GM19463 (cell line): Measurements from ENCODE around the gene AVEN.
"Not testable (repeated sequence)": the region's sequence is repeated elsewhere in the genome, so short reads cannot be mapped to it uniquely, and the experiment has no call there.

Source experiments
- ATAC-seq: cut with Tn5 transposase; IDR thresholded peaks from one replicate; pipeline ENCODE4 v1.9.1; 2021; ENCODE audit warnings: mild to moderate bottlenecking, moderate library complexity; ENCODE audit not compliant: unreplicated experiment

The AVEN gene

DNA sequence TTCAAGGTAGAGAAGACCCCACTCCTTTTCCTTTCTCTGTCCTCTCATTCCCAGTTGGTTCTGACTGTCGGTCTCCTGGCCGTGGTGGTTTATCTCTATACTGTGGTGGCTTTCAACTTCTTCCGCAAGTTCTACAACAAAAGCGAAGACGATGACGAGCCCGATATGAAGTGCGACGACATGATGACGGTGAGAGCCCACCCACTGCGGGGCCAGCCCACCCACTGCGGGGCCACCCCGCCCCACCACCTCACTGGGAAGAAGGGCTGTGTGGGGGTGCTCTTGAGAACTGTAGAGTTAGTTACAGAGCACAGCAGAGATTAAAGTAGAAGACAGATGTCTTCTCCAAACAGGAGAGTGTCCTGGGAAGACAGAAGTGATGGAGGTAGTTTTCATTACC is 181.3 kb downstream of the AVEN start:
- no peak for ATAC-seq

DNA sequence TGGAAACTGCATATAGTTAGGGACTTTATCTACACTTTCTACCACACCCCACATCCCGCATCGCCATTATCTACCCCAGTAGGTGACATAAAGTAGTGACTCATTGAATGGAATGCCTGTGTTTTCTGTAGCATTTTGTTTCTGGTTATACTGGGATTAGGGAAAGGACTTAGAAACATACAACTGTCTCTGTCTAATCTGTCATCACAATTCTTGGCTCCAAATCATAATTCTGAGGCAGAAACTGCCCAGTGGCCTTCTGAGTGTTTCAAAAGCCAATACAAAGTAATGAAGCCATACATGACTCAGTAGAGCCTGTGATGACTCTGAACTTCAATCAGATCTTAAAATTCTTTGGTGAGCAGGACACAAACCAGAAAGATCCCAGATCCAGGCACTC is 186.4 kb downstream of the AVEN start:
- ATAC-seq: no peak

DNA sequence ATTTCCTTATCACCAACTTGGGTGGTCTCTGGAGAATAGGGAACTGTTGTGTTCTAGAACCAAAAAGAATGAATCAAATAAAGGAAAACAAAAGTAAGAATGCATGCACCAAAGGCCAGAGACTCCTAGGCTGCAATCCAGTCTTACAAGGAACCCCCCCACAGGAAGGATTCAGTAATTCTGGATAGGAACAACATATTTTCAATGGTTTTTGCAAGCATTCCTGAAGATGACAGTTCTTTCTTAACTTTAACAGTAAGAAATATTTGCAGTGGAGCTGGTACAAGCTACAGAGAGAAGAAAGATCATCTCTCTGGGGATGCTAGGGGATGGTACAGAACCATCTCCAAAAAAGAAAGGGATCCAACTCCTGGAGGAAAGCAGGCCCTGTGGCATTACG is 186.9 kb downstream of the AVEN start:
- ATAC-seq: no peak

DNA sequence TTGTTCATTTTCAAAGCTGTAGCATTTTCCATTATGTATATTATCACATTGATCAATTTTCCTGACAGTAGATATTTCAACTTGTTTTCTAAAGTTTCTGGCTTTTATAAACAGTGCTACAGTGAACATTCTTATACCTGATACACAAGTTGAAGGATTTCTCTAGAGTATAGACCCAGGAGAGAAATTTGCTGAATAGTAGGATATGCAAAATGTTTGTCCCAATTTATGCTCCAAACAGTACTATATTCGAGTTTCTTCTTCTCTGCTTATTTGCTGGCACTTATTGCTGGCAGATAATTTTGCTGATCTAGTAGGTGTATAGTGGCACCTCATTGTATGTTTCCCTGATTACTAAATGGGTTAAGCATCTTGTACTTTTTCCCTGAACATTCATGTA is 187.9 kb downstream of the AVEN start:
- ATAC-seq: no peak

DNA sequence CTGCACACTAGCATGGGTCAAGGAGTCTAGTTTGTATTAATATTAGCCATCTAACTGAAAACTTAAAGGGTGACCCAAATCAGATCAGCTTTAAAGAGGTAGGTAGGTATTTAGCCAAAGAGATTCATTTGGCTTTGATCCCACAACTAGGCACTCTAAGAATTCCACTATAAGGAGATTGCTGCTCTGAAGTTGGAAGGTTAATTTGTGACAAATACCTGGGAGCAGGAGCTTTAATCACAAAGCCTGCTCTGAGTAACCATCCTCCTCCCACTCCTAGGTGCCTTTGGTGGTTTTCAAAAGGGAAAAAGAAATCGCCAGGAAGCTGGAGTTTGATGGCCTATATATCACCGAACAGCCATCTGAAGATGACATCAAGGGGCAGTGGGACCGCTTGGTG is 191.0 kb downstream of the AVEN start:
- no peak for ATAC-seq

DNA sequence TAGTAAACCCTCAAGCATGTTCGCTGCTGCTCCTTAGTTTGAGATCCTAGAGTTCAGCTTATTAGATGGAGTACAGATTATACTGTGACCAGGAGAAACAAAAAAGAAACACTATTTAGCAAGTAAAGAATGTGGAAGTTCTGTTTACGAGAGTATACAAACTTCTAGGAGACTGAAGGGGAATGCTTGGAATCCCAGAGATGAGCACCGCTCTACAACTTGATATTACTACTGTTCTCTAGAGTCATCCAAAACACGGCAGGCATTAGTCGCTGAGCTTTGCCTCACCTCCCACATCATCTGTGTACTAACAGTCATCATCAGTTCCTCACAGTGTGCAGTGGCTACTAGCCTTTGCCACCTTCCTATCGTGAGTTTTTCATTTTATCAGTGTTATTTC is 192.1 kb downstream of the AVEN start:
- ATAC-seq: no peak

DNA sequence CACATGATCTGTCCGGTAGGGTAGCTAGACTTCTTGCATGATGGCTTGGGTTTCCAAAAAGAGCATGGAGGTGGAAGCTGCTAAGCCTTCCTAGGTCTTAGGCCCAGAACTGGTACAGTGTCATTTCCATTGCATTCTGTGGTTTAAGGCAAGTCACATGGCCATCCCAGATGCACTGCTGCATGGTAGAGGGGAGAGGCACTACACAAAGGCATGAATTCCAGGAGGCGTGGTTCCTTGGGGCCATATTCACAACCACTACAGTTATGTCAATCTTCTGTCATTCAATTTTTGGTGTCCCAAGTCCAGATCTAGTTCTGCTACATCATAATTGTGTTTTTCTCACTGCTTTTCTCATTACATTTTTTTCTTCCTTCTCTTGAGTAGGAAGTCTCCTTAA is 192.9 kb downstream of the AVEN start:
- no peak for ATAC-seq

DNA sequence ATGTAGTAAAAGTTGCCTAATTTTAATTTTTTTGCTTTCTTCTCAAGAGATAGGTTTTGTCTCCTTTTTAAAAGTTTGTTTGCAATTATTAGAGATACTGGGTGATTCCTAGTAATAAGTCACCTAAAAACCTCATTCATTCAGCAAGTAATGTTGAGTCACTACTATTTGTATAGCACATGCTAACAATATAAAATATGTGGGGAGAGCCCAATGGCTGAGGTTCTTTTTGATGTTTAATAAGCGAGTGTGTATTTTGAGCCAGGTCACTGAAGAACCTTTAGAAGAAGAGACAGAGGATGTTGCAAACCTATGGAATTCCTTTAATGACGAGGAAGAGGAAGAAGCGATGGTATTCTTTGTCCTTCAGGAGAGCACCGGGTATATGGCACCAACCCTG is 194.4 kb downstream of the AVEN start:
- no peak for ATAC-seq

DNA sequence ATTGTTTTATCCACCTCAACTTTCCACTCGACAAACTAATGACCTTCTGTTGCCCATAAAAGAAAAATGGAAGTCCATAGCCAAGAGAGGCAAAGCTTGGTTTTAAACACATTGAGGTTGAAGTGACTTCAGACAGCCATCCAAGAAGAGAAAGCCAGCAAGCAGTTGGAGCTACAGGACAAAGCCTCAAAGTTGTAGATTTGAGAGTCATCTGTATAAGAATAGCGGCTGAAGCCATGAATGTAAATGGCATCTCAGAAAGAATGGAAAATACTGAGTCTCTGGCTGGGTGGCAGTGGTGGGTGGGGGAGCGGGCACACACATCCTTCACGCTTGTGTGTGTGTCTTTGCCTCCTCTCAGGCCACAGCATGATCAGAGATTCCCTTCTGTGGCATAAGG is 194.8 kb downstream of the AVEN start:
- ATAC-seq: no peak

DNA sequence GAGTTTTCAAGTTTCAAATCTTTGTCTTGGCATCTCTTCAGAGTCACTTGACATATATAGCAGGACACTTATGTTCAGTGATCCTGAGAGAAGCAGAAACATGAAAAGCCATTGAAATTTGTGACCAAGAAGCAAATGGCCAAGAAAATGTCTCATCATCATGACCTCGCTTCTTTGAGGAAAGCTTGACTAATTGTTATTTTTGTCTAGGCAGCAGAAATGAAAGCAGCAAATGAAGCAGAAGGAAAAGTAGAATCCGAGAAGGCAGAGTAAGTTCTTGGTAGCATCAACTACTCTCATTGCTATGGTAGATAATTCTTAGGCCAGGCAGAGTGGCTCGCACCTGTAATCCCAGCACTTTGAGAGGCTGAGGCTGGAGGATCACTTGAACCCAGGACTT is 198.4 kb downstream of the AVEN start:
- no peak for ATAC-seq

DNA sequence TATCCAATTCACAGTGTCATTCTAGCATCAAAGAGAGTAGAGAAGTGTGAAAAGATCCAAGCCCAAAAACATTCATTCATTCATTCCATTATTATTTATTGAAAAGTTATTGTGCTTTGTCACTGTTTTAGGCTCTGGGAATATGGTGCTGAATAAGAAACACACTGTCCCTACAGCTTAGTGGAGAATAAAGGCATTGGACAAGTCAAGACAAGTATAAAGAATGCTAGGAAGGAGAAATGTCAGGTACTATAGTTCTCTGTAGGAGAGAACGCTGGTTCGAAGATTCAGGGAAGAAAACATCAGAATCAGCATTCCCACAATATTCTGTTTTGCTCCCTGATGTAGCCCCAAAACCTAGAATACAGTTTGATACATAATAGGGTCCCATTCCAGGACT is 199.5 kb downstream of the AVEN start:
- ATAC-seq: no peak

DNA sequence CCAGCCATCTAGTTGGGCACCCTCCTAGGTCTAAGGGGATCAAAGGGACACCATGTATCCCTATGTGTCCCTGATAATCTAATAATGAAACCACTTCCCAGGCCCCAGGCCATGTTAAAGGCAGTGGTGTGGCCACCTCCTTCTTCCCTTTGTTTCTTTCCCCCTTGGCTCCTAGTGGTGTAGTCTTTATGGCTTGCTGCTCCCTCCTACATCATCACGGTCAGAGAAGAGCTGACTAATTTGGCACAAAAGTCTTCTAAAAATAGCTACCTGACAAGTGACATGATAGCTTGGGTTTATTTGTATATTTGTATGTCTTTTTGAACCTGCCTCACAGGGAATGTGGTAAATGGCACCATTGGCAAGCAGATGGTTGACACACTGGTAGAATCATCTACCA is 201.7 kb downstream of the AVEN start:
- ATAC-seq: no peak

DNA sequence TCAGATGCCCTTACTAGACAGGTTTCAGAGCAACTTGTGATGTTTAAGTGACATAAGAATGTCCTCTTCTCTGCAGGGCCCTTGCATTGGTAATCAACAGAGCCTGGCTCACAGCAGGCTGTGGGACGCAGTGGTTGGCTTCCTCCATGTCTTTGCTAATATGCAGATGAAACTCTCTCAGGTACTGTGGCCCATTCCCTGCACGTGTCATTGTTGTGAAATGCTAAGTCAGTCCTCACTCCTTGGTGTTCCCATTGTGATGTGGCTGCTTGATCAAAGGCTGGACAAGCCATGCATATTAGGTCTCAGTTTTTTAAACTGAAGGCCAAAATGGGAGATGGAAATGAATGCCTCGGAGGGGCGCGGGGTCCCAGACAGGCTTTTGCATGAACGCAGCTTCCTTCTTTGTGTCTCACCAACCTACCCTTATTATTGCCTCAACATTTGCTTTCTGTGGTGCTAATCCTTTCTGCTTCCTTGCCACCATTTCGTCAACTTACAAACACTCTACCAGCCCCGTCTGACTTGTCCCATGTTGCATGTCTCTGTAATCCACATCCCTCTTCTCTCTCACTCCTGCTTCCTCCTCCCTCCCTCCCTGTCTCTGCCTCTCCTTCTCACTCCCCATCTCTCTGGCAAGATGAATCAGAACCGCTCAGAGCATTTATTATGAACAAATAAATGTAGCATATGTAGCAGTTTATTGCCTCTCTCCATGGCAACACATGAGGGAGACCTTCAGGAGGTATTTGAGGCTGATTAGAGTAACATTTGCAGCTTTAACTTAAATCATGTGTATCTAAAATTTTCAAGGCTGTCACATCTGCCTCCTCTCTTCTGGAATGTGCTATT is 203.9 kb downstream of the AVEN start:
- ATAC-seq: no peak

DNA sequence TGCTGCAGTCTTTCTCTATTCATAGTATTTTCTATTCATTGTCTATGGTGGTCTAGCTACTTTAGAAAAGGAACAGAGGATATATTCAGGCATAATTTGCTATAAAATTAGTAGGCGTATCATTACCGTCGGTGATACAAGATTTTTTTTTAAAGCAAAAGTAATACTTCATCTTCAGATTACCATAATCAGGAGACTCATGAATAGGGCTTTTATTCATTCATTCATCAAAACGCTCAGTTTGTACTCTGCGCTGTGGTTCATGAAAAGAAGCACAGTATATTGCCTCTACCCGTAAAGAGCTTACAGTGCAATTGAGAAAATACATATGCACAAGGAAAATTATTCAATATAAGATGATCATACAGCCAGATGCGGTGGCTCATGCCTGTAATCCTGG is 207.4 kb downstream of the AVEN start:
- no peak for ATAC-seq

DNA sequence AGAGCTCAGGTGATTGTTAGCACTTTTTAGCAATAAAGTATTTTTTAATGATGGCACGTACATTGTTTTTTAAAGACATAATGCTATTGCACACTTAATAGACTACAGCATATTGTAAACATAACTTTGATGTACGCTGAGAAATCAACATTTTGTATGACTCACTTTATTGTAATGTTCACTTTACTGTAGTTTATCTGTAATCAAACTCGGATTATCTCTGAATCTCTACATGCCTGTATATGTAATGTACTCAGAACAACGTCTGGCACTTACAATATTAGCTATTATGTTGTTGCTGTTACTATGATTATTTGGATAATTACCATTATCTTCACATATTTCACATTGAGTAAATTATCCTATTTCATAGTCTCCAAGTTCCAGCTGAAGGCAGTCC is 208.7 kb downstream of the AVEN start:
- ATAC-seq: no peak

DNA sequence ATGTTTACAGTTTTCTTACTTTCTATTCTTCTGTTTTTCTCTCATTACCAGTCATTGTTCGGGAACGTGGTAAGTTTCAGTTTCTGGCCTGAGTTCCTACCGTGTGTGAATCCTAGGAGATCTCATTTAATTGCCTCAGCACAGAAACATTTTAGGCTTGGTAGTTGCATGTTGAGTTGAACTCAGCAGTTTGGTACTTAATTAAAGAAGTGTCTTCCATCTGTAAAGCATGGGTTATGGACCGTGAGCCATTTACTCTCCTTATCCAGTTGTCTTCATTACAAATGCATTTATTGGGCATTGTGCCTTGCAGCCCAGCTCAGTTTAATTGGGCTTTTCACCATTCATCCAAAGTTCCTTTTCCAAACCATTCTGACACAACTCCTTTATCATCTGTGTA is 212.8 kb downstream of the AVEN start:
- ATAC-seq: no peak

DNA sequence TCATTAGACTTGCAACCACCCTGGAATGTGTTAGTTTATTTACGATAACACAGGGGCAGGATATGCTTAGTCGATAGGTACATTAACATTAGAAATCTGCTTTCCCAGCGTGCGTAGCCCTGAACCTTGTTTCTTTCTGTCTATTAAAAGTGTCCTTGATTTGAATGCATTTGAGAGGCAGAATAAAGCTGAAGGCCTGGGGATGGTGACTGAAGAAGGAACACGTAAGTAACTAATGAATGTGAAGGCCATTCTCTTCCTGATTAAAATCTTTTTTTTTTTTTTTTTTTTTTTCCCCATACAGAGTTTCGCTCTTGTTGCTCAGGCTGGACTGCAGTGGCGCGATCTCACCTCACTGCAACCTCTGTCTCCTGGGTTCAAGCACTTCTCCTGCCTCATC is 213.6 kb downstream of the AVEN start:
- ATAC-seq: no peak

DNA sequence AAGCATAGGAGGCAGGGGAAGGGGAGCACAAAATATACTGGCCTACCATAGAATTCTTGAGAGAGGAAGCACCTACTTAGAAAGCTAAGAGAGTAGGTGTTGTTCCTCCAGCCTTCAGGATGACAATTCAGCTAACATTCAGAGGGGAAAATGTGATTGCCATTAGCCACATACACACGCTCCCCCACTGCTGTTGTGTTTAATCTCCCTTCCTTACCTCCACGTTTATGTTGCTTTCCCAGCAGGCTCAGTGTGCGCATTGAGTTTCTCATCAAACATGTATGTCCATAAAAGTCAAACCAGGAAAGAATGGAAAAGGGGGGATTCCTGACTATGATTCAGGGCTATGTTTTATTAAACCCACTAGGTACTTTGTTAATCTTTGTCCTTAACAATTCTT is 215.9 kb downstream of the AVEN start:
- ATAC-seq: no peak

DNA sequence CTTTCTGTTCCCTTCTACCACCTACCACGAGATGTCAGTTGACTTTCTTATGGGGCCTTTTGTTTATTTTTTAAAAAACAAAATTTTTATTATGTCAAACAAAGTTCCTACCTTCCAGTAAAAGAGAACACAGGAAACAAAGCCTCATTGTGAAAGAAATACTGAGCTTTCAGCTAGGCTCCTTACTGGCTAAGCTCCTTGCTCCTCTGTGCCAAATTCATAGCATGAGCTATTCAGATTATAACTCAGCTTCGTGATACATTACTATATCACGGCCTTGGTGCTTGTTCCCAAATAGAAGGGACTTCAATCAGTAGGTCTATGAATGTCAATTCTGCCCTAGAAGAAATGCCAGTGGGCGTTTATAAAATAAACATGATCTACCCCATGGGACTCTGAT is 216.5 kb downstream of the AVEN start:
- ATAC-seq: no peak

DNA sequence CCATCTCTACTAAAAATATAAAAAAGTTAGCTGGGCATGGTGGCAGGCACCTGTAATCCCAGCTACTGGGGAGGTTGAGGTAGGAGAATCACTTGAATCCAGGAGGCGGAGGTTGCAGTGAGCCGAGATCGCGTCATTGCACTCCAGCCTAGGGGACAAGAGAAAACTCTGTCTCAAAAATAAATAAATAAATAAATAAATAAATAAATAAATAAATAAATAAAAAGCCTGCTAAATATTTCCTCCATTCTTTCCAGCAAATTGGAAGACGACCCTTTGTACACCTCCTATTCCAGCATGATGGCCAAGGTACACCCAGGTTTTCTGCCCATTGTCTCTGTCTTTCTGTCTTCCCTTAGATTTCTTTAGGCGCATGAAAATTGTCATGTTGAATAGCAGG is 219.5 kb downstream of the AVEN start:
- ATAC-seq: not testable (repeated sequence)
